ENCODE data around the gene CMKLR1. TPM values are rescaled to one million over a fixed set of nuclear protein-coding genes. Genes with fewer than 3 reads are reported as not detected.

Gene CMKLR1
- polyA plus RNA-seq, 1 experiment, result 0.10 TPM

DNA sequence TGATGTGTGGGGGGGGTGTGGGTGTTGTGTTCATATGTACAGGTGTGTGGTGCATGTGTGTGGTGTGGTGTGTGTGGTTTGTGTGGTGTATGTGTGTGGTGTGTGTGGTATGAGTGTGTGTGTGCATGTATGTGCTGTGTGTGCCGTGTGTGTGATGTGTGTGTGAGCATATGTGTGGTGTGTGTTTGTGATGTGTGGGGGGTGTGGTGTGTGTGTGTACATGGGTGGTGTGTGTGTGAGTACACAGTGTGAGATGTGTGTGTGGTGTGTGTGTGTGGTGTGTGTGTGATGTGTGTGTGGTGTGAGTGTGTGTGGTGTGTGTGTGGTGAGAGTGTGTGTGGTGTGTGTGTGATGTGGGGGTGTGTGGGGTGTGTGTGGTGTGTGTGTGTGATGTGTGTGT lies 24.5 kb upstream of the CMKLR1 start:
- ChIA-PET POLR2A (no interaction called here), CTCF (no interaction called here)
- H3K4me3 ChIP-seq (ENCODE audit: low read depth, low read length), result no peak overlapping the region
- H3K36me3 ChIP-seq (ENCODE audit: control insufficient read depth, insufficient read depth, low read length), result no peaks in the 10 kb centered on the region
- TF ChIP-seq, protein P1, sequence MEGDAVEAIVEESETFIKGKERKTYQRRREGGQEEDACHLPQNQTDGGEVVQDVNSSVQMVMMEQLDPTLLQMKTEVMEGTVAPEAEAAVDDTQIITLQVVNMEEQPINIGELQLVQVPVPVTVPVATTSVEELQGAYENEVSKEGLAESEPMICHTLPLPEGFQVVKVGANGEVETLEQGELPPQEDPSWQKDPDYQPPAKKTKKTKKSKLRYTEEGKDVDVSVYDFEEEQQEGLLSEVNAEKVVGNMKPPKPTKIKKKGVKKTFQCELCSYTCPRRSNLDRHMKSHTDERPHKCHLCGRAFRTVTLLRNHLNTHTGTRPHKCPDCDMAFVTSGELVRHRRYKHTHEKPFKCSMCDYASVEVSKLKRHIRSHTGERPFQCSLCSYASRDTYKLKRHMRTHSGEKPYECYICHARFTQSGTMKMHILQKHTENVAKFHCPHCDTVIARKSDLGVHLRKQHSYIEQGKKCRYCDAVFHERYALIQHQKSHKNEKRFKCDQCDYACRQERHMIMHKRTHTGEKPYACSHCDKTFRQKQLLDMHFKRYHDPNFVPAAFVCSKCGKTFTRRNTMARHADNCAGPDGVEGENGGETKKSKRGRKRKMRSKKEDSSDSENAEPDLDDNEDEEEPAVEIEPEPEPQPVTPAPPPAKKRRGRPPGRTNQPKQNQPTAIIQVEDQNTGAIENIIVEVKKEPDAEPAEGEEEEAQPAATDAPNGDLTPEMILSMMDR (IDR thresholded peaks at IDR 0.05; ENCODE audit: insufficient read depth, low read depth, low read length), result no peak
- no peaks in the 10 kb centered on the region for H3K27me3 ChIP-seq (ENCODE audit: control insufficient read depth, insufficient read depth, low read length)
- DNase-seq (ENCODE audit: low read depth), result no peak

DNA sequence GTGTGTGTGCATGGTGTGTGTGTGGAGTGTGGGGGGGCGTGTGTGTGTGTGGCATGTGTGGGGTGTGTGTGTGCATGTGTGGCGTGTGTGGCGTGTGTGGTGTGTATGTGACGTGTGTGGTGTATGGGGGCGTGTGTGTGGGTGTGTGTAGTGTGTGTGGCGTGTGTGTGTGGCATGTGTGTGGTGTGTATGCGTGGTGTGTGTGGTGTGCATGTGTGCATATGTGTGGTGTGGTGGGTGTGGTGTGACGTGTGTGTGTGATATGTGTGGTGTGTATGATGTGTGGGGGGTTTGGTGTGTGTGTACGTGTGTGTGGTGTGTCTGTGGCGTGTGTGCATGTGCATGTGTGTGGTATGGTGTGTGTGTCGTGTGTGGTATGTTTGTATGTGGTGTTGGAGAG lies 24.1 kb upstream of the CMKLR1 start:
- DNase-seq (ENCODE audit: low read depth), result no peak
- ChIA-PET POLR2A (no interaction called here), CTCF (no interaction called here)
- Histone ChIP-seq H3K36me3 (ENCODE audit: control insufficient read depth, insufficient read depth, low read length) (no peaks in the 10 kb centered on the region), H3K4me3 (ENCODE audit: low read depth, low read length) (no peak overlapping the region), H3K27me3 (ENCODE audit: control insufficient read depth, insufficient read depth, low read length) (no peaks in the 10 kb centered on the region)
- TF ChIP-seq, protein P1 (IDR thresholded peaks at IDR 0.05; ENCODE audit: insufficient read depth, low read depth, low read length), result no peak

DNA sequence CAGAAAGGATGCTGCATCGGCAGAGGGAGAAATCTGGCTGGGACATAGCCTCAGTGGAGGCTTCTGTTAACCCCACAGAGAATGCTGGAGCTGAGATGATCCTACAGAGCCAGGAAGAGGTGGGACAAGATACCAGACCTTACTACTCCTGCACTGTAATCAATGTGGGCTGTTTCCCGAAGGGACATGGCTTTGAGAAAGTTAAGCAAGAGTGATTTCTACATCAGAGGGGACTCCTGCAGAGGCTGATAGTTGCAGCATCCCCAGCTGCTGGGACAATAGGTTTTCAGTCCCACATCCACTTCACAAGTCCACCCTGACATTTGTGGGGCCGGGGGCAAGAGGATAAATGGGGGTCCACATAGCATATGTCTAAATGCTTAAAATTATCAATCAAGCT lies 22.5 kb upstream of the CMKLR1 start:
- ChIA-PET POLR2A (no interaction called here), CTCF (interaction anchor here (1.3 kb wide), 1 partner anchor 22 kb away, joined by 4 read pairs; no protein-coding TSS in a partner anchor)
- H3K27me3 ChIP-seq (ENCODE audit: control insufficient read depth, insufficient read depth, low read length), result no peaks in the 10 kb centered on the region
- TF ChIP-seq, protein P1 (IDR thresholded peaks at IDR 0.05; ENCODE audit: insufficient read depth, low read depth, low read length), result no peak
- no peak for DNase-seq (ENCODE audit: low read depth)
- H3K4me3 ChIP-seq (ENCODE audit: low read depth, low read length), result no peak overlapping the region
- H3K36me3 ChIP-seq (ENCODE audit: control insufficient read depth, insufficient read depth, low read length), result no peaks in the 10 kb centered on the region

DNA sequence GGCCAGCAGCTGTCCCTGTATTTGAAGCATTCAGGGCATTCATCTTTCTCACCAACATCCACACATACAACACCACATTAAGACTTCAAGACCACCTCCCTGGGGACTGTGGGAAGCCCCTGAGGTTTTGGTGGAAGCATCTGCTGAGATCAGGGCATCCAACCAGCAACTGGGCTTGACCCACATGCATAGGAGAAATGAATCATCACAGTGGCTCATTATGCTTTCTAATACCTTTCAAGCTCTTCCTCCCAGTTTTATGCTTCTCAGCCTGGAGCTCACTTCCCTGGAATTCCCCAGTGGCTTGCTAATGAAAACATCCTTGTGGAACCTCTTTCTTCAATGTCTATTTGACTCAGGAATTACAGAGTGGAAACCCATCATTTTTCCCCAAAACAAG lies 21.4 kb upstream of the CMKLR1 start:
- CTCF ChIA-PET, result no interaction called here
- no peak overlapping the region for H3K4me3 ChIP-seq (ENCODE audit: low read depth, low read length)
- POLR2A ChIA-PET, result no interaction called here
- TF ChIP-seq, protein P1 (IDR thresholded peaks at IDR 0.05; ENCODE audit: insufficient read depth, low read depth, low read length), result no peak
- no peaks in the 10 kb centered on the region for H3K27me3 ChIP-seq (ENCODE audit: control insufficient read depth, insufficient read depth, low read length)
- DNase-seq (ENCODE audit: low read depth), result no peak
- H3K36me3 ChIP-seq (ENCODE audit: control insufficient read depth, insufficient read depth, low read length), result no peaks in the 10 kb centered on the region

DNA sequence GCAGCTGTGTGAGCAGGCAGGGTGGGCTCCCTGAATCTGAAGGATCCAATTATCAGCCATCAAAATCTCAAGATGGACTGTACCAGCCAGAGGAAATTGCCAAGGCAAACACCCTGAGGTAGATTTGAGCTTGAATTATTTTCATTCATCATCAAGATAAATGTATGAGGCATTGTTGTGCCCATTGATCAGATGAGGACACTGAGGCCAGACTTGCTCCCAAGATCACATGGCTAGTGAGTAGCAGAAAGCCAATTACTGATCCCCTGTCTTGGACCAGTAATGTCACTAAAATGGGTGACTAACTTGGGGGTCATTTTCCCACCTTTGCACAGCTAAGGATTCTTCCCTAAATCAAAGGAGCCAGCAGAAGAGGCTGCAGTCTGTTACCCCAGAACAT lies 20.9 kb upstream of the CMKLR1 start:
- ChIA-PET POLR2A (no interaction called here), CTCF (no interaction called here)

More for the DNA sequence above, 20.9 kb upstream of the CMKLR1 start:
- no peak for DNase-seq (ENCODE audit: low read depth)
- H3K4me3 ChIP-seq (ENCODE audit: low read depth, low read length), result no peak overlapping the region
- H3K36me3 ChIP-seq (ENCODE audit: control insufficient read depth, insufficient read depth, low read length), result no peaks in the 10 kb centered on the region
- TF ChIP-seq, protein P1 (IDR thresholded peaks at IDR 0.05; ENCODE audit: insufficient read depth, low read depth, low read length), result no peak
- no peaks in the 10 kb centered on the region for H3K27me3 ChIP-seq (ENCODE audit: control insufficient read depth, insufficient read depth, low read length)
